GM13976 (cell line): ENCODE results near the gene ZFYVE19.

Experiments used
- DNase-seq: peaks from one replicate; pipeline ENCODE4 v3.0.0; 2012; ENCODE audit warnings: low spot score
- CTCF ChIP-seq: IDR thresholded peaks from 2 replicates; pipeline ENCODE4 v1.5.1; 2012; ENCODE audit warnings: borderline replicate concordance, mild to moderate bottlenecking; ENCODE audit not compliant: insufficient read depth; ENCODE audit errors: extremely low read depth, missing control alignments, control extremely low read depth
- in situ Hi-C: fragments of 300-500 bp; cut with MboI; formaldehyde crosslinking; loops from one replicate; pipeline ENCODE4 v1.12.0; 2022; ENCODE audit warnings: low sequenced_read_pairs, mixed read lengths, inconsistent platforms; ENCODE audit not compliant: unreplicated experiment

The ZFYVE19 gene

GRCh38 chr15:40766194-40766815, 40.6 kb upstream of the ZFYVE19 start:
- no peak for TF ChIP-seq CTCF
- DNase-seq = no peak
- in situ Hi-C loops = no loop called here

DNA sequence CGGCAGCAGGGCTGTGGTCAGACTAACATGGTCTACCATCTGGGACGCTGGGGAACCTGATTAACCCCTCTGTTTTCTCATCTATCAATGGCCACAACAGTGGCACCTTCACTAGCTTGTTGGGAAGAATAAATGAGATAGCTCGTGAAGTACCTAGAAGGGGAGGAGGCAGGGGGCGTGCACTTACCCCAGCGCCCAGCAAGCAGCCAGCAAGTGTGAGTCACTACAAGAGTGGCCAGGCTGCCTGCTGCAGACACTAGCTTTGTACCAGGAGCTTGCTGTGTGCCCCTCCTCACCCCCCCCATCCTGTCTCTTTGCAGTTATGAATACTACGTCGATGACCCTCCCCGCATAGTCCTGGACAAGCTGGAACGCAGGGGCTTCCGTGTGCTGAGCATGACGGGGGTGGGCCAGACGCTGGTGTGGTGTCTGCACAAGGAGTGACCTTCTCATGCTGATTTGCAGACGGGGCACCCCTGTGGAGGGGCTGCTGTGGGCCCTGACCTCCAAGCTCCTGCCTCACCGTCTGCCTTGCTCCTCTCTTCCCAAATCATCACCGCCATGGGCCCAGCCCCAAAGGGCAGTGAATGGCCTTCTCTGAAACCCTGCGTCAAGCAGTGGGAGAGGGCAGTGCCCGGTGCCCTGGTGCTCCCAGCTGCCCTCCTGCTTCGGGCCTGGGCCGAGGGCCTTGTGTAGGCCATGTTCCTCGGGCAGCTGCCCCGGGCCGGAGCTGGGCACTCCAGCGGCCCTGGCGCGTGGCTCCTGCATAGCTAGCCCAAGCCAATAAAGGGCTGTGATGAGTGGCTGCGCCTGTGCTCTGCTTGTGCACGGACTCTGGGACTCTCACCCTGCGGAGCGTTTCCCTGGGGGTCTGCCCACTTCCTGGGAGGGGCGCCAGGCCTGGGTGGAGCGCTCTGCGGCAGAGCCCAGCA, 39.7 kb upstream of the ZFYVE19 start:
- no peak for TF ChIP-seq CTCF
- DNase-seq = no peak
- in situ Hi-C loops = no loop called here

GRCh38 chr15:40767838-40768500, 38.9 kb upstream of the ZFYVE19 start:
- TF ChIP-seq CTCF = no peak
- in situ Hi-C loops = no loop called here
- no peak for DNase-seq

DNA sequence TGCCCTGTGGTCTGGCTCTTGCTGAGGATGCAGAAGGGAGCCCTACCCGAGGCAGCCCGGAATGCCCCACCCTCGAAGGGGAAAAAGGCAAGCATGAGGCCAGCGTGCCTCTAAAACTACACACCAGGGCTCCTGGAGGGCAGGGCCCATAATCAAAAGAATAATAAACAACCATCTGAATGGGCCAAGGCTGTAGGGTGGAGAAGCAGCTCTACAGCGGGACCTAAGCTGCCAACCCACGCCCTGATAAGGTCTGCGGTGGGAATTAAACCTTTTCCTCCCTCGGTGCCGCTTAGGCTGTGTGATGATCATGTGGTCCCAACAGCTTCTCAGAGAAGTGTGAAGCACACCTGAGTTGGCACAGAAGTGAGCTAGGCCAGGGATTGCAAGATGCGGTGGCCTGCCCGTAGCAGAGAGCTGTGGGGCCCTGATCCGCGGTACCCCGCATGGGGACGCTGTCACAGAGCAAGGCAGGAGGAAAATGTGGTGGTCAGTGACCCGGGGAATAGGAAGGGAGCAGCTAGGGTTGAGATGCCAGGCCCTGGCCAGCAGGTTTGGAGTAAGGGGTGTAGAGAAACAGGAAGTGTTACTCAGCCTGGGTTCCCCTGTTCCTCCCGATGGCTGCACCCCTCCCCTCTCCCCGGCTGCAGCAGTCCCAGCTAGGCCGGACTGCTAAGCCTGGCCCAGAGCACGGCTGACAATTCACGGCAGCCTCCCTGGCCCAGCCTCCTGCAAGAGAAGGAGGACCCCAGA, 38.2 kb upstream of the ZFYVE19 start:
- in situ Hi-C loops = no loop called here
- peak; percentile 56 for DNase-seq
- TF ChIP-seq CTCF = no peak

DNA sequence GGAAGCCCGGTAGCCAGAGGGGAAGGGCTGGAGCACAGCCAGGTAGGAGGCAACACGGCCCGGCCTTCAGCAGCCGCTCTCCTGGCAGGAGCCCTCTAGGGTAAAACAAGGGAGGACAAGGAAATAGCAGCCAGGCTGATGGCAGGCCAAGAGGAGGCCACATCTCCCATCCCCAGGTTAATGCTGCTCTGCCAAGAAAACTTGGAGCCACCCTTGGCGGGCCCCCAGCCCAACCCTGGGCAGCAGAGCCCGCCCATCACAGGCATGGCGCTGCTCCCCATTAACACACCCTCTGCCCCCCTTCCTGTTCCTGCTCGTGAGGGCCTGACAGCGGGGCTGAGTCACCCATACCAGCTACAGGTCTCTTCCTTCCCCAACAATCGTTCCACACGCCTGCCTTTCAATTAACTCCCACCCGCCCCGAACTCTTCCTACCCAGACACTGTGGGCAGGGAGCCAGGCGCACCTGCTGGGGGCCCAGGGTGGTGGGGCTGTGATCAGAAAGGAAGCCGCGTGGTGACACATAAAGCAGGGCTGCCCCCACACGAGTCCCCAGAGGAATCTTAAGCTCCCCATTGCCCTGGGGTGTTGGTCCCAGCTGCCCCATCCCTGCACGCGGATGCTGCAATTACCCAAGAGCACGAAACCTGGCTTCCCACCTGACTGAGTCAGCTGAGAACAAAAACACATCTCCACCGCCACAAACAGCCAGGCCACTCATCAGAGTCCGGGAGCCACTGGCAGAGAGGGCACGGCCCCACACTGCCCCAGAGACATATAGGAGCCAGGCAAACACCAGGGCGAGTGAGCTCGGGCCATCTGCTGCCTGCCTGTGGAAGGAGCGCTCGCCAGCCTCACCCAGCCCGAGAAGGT, 37.4 kb upstream of the ZFYVE19 start, which contains the start of gene C15orf62:
Gene C15orf62 (plus strand): TSS at position 707 of the 873 bp plus-strand sequence. CDS start 516 bp downstream, outside the sequence.
- in situ Hi-C loops = no loop called here
- peak; percentile 75 for DNase-seq
- no peak for TF ChIP-seq CTCF
